HG03280 (cell line): ENCODE results near the gene SMARCC2.
A peak's percentile ranks its signal among the peaks of the same experiment; 100 is the strongest.

Experiments
- ATAC-seq: cut with Tn5 transposase; IDR thresholded peaks from one replicate; pipeline ENCODE4 v1.9.1; 2021; ENCODE audit warnings: mild to moderate bottlenecking, moderate library complexity; ENCODE audit not compliant: unreplicated experiment

The SMARCC2 gene

GRCh38 chr12:56152756-56153677 lies 36.3 kb downstream of the SMARCC2 start:
- no peak for ATAC-seq

GRCh38 chr12:56152132-56152755 lies 37.0 kb downstream of the SMARCC2 start, which contains the start of gene MYL6B:
Gene MYL6B (plus strand): TSS chr12:56152587. CDS start chr12:56153919, 1,332 bp downstream.
- peak; percentile 91 for ATAC-seq

GRCh38 chr12:56151672-56152131 lies 37.6 kb downstream of the SMARCC2 start:
- ATAC-seq, result peak; percentile 60

GRCh38 chr12:56150563-56150962 lies 38.7 kb downstream of the SMARCC2 start:
- ATAC-seq, result no peak

GRCh38 chr12:56146492-56147460 lies 42.5 kb downstream of the SMARCC2 start:
- ATAC-seq, result no peak

GRCh38 chr12:56145217-56145616 lies 44.1 kb downstream of the SMARCC2 start:
- ATAC-seq, result no peak

GRCh38 chr12:56143870-56144269 lies 45.4 kb downstream of the SMARCC2 start:
- no peak for ATAC-seq

- ATAC-seq, result no peak
Measured at GRCh38 chr12:56143217-56143616, 46.1 kb downstream of the SMARCC2 start.

GRCh38 chr12:56141946-56142784 lies 47.1 kb downstream of the SMARCC2 start:
- ATAC-seq, result no peak

GRCh38 chr12:56137853-56138571 lies 51.3 kb downstream of the SMARCC2 start:
- ATAC-seq, result no peak

GRCh38 chr12:56134897-56135296 lies 54.4 kb downstream of the SMARCC2 start:
- ATAC-seq, result no peak

- no peak for ATAC-seq
Measured at GRCh38 chr12:56130876-56131275, 58.4 kb downstream of the SMARCC2 start.

GRCh38 chr12:56129942-56130495 lies 59.3 kb downstream of the SMARCC2 start:
- ATAC-seq, result no peak

GRCh38 chr12:56129206-56129941 lies 59.9 kb downstream of the SMARCC2 start:
- ATAC-seq, result no peak

- no peak for ATAC-seq
Measured at GRCh38 chr12:56128670-56129205, 60.5 kb downstream of the SMARCC2 start.

- ATAC-seq, result peak; percentile 90
Measured at GRCh38 chr12:56127888-56128669, 61.2 kb downstream of the SMARCC2 start, which contains the start of gene ESYT1. Gene ESYT1 (plus strand): TSS chr12:56128267. CDS start chr12:56128320, 53 bp downstream.

- no peak for ATAC-seq
Measured at GRCh38 chr12:56127485-56127887, 61.8 kb downstream of the SMARCC2 start.
